Esophagus muscularis mucosa (tissue), 3 donors: ENCODE results near the gene SCN3B.

Experiments
- CTCF ChIP-seq, 3 experiments: fragments of 200-600 bp in 2 of 3; fragments of 450-650 bp in 1 of 3; sonication (generic) in 2 of 3; IDR thresholded peaks; one replicate each; pipeline ENCODE4 v1.5.1; 2017 to 2019; ENCODE audit warnings: antibody characterized with exemption in 3 of 3, mild to moderate bottlenecking in 2 of 3, moderate library complexity in 1 of 3
- POLR2A ChIP-seq: fragments of 450-650 bp; IDR thresholded peaks from one replicate; pipeline ENCODE4 v1.6.1; 2017; ENCODE audit warnings: antibody characterized with exemption, moderate library complexity, mild to moderate bottlenecking, low read depth
- POLR2AphosphoS5 ChIP-seq, 2 donors: sonication (generic); formaldehyde crosslinking; IDR thresholded peaks; one replicate each; pipeline ENCODE4 v1.6.1; 2017; ENCODE audit warnings: antibody characterized with exemption in 2 of 2

DNA sequence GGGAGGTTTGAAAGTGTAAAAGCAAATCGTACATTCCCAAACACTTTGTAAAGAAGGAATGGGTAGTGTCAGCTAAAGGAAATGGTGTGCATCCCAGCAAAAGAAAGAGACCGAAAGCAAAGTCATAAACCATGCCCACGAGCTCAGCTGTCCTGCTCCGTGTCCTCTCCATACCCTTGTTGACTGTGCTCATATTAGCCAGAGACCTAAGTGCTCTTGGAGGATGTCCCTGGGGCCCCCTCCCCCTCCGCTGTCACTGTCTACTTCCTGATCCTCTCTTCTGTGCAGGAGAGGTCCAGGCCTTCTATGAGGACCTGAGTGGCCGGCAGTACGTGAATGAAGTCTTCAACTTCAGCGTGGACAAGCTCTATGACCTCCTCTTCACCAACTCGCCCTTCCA is 46.1 kb downstream of the SCN3B start:
- TF ChIP-seq POLR2AphosphoS5 (IDR thresholded peaks at IDR 0.05) (no peak), CTCF (IDR thresholded peaks at IDR 0.05) (no peak), POLR2A (no peak)
